HepG2 (cell line): ENCODE measurements around the gene FEM1B. TPM values are rescaled to one million over a fixed set of nuclear protein-coding genes. Genes with fewer than 3 reads are reported as not detected.
A peak's percentile ranks its signal among the peaks of the same experiment; 100 is the strongest.

Source experiments
- ATAC-seq: fragments of 200-7000 bp; cut with Tn5 transposase; 3 replicates; pipeline ENCODE4 v1.9.1; 2020; ENCODE audit warnings: mild to moderate bottlenecking, moderate library complexity
- BruUV-seq: library from RNA; stranded (reverse); fragments of 400-500 nt; replicated peaks from 2 replicates; lab custom pipeline; 2021; lab: Mats Ljungman, UMichigan
- CTCF ChIA-PET: fragments of 300-600 bp; formaldehyde crosslinking; extraction: SDS; loops from one replicate; lab custom pipeline; 2021; ENCODE audit warnings: low total read pairs, inconsistent platforms, low intra/inter-chr PET ratio; lab: Yijun Ruan, JAX
- POLR2A ChIA-PET: fragments of 350-600 bp; sonication (Branson Sonifier 250); formaldehyde crosslinking; loops from one replicate; lab custom pipeline; 2020; ENCODE audit warnings: antibody characterized with exemption, inconsistent platforms; lab: Yijun Ruan, JAX
- DNase-seq: peaks from one replicate; pipeline ENCODE4 v3.0.0-alpha.2; 2015; ENCODE audit warnings: low spot score
- FAIRE-seq: peaks from 3 replicates; lab custom pipeline; 2011; peaks lifted over from hg19 to GRCh38; lab: Jason Lieb, UNC
- H2AFZ ChIP-seq: one replicate; pipeline ENCODE4 v1.6.1; 2011; ENCODE audit warnings: low read length, inconsistent platforms
- H3K27ac ChIP-seq: fragments of 300-600 bp; 3 replicates; pipeline ENCODE4 v1.8.0; 2011; ENCODE audit warnings: mixed run types, mild to moderate bottlenecking, mixed read lengths, low read length, inconsistent platforms; ENCODE audit not compliant: insufficient read depth; ENCODE audit errors: extremely low read length
- H3K27me3 ChIP-seq, 2 experiments: fragments of 200-600 bp in 1 of 2; 2 replicates in 1 of 2; 3 replicates in 1 of 2; pipeline versions ENCODE4 v1.6.0 to v1.8.0; 2011; ENCODE audit warnings: low read length in 2 of 2, mild to moderate bottlenecking in 2 of 2, moderate library complexity in 2 of 2, inconsistent platforms in 1 of 2; ENCODE audit not compliant: insufficient read depth in 2 of 2, control insufficient read depth in 1 of 2
- H3K36me3 ChIP-seq, 2 experiments: fragments of 200-600 bp in 1 of 2; replicated peaks in 1 of 2; 2 replicates in 1 of 2; 3 replicates in 1 of 2; pipeline versions ENCODE4 v1.5.1 to v1.8.0; 2011; ENCODE audit warnings: low read length in 2 of 2, inconsistent platforms in 1 of 2; ENCODE audit not compliant: insufficient read depth in 2 of 2, control insufficient read depth in 1 of 2
- H3K4me1 ChIP-seq: 2 replicates; pipeline ENCODE4 v1.5.1; 2012; ENCODE audit warnings: low read length, inconsistent platforms; ENCODE audit not compliant: insufficient read depth
- H3K4me2 ChIP-seq: 2 replicates; pipeline ENCODE4 v1.6.0; 2011; ENCODE audit warnings: low read depth, low read length, inconsistent platforms
- H3K4me3 ChIP-seq, 3 experiments: fragments of 200-600 bp in 1 of 3; sonication (generic), shearing (Covaris generic) in 1 of 3; replicated peaks in 1 of 3; 2 replicates each; pipeline ENCODE4 v1.5.1; 2011 to 2016; ENCODE audit warnings: low read length in 3 of 3, inconsistent platforms in 2 of 3, low read depth in 2 of 3, mild to moderate bottlenecking in 2 of 3, control low read depth in 1 of 3, mixed read lengths in 1 of 3; ENCODE audit not compliant: insufficient read depth in 1 of 3
- H3K79me2 ChIP-seq: one replicate; pipeline ENCODE4 v1.6.1; 2011; ENCODE audit warnings: low read length, inconsistent platforms; ENCODE audit not compliant: insufficient read depth
- H3K9ac ChIP-seq: 2 replicates; pipeline ENCODE4 v1.6.0; 2011; ENCODE audit warnings: mild to moderate bottlenecking, low read depth, low read length, inconsistent platforms; ENCODE audit not compliant: insufficient read depth
- H3K9me3 ChIP-seq: 2 replicates; pipeline ENCODE4 v1.5.1; 2012; ENCODE audit warnings: mild to moderate bottlenecking, low read length
- H4K20me1 ChIP-seq: 2 replicates; pipeline ENCODE4 v1.6.0; 2011; ENCODE audit warnings: inconsistent platforms, mild to moderate bottlenecking, low read length, moderate library complexity; ENCODE audit not compliant: insufficient read depth
- ARID2 ChIP-seq: sonication (generic); formaldehyde crosslinking; IDR thresholded peaks from 2 replicates; pipeline ENCODE4 v1.8.1; 2022; ENCODE audit warnings: mild to moderate bottlenecking, missing genetic modification reagents, borderline replicate concordance
- IKZF1 ChIP-seq: fragments of 450-650 bp; IDR thresholded peaks from 2 replicates; pipeline ENCODE4 v1.7.1; 2016
- MAFF ChIP-seq: IDR thresholded peaks from 2 replicates; pipeline ENCODE4 v1.6.1; 2011; ENCODE audit warnings: low read depth, low read length, improper control_type of control experiment
- MAFK ChIP-seq, 2 experiments: IDR thresholded peaks in 1 of 2; conservative IDR thresholded peaks in 1 of 2; 2 replicates each; pipeline ENCODE4 v1.6.1; 2011; ENCODE audit warnings: improper control_type of control experiment in 2 of 2, low read length in 2 of 2
- ZFP36L1 ChIP-seq: sonication (generic); formaldehyde crosslinking; IDR thresholded peaks from 2 replicates; pipeline ENCODE4 v1.8.0; 2022; ENCODE audit warnings: mild to moderate bottlenecking, missing genetic modification reagents, moderate library complexity
- ZNF24 ChIP-seq: fragments of 450-650 bp; IDR thresholded peaks from 2 replicates; pipeline ENCODE4 v1.6.1; 2017; ENCODE audit warnings: antibody characterized with exemption, mild to moderate bottlenecking
- ZNF652 ChIP-seq: IDR thresholded peaks from 2 replicates; pipeline ENCODE4 v1.6.1; 2016; ENCODE audit warnings: low read depth, borderline replicate concordance
- WGBS: methylation state at CpG from one replicate; pipeline ENCODE4 v1.1.6; 2017; ENCODE audit warnings: low lambda C conversion rate; 5-methylcytosine and 5-hydroxymethylcytosine counted together
- in situ Hi-C: cut with HindIII; loops from 2 replicates; pipeline ENCODE4 v1.10.0; 2017; ENCODE audit warnings: low pct_unique_long_range_greater_than_20kb; ENCODE audit not compliant: extremely low pct_ligation_motif_present
- intact Hi-C: fragments of 100-400 bp; cut with micrococcal nuclease; formaldehyde crosslinking; loops from one replicate; pipeline ENCODE4 v1.10.0; 2022; ENCODE audit not compliant: unreplicated experiment
- polyA plus RNA-seq, 8 experiments: library from polyadenylated mRNA; depleted of rRNA in 3 of 8; stranded (reverse) in 7 of 8; unstranded in 1 of 8; fragments of >200 nt; fragmentation: Illumina TruSeq in 4 of 8; extraction: Trizol in 4 of 8; gene quantifications; 2 replicates each; pipeline versions ENCODE4 v1.2.1 to v1.2.3, GENCODE V29; 2011 to 2016; ENCODE audit warnings: low read depth in 4 of 8, missing spikeins in 1 of 8, mixed read lengths in 1 of 8; ENCODE audit not compliant: insufficient read depth in 1 of 8
- total RNA-seq, 5 experiments: library from RNA; depleted of rRNA; stranded (reverse); fragments of >200 nt; fragmentation: Illumina TruSeq; extraction: Trizol; gene quantifications; 2 replicates each; pipeline ENCODE4 v1.2.3, GENCODE V29; 2016; ENCODE audit warnings: low read depth in 1 of 5
- TF ChIP-seq, protein P1 (sequence below): IDR thresholded peaks from 2 replicates; pipeline ENCODE4 v1.6.1; 2018; ENCODE audit warnings: missing genetic modification reagents, mild to moderate bottlenecking, missing compliant biosample characterization
- TF ChIP-seq, protein P2 (sequence below): sonication (generic); formaldehyde crosslinking; IDR thresholded peaks from 2 replicates; pipeline ENCODE4 v1.4.0; 2020; ENCODE audit warnings: mild to moderate bottlenecking, missing genetic modification reagents

Gene FEM1B
- total and polyA plus RNA-seq, 2 of the 13 experiments (the other 11 are each of a cell fraction or from before 2014, with no cell fraction given), result 38.1 to 40.0 TPM

DNA sequence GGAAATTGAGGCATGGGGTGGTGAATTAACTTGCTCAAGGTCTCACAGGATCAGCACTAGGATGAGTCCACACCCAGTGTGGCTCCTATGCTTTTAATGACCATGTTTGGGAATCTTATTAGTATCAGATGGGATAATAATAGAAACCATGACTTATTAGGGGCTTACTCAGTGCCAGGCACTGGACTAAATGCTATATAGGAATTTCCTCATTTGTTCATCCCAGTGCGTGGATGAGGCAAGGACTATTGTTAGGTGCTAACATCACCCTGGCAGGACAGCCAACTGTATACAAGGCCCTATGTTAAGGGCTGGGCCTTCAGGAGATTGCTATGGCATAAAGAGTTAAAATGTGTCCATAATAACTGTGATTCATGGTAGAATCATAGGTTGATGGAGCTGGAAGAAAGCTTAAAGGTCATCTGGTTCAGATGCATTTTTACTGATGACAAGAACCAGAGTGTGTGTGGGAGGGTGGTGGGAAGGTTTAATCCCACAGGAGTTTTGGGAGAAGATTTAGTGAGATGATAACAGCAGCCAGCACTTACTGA lies 4.7 kb upstream of the FEM1B start:
- Histone ChIP-seq H3K9ac (no peak overlapping the region), H3K79me2 (no peaks in the 10 kb centered on the region), H3K4me3 (no peak overlapping the region), H4K20me1 (no peaks in the 10 kb centered on the region), H3K9me3 (no peaks in the 10 kb centered on the region), H3K27me3 (no peaks in the 10 kb centered on the region; a peak in 1 of 5 replicates), H3K4me1 (peaks cover 70% of the 10 kb centered on the region), H3K4me2 (no peak overlapping the region), H2AFZ (no peak overlapping the region), H3K36me3 (no peaks in the 10 kb centered on the region), H3K27ac (no peak overlapping the region)
- in situ Hi-C loops (no loop called here), intact Hi-C loops (no loop called here)
- 67% methylated on average over 1 of the region's 1 CpG for WGBS
- POLR2A ChIA-PET, result no interaction called here
- CTCF ChIA-PET, result no interaction called here
- no TSS peak for BruUV-seq
- ATAC-seq (no peak), DNase-seq (no peak), FAIRE-seq (no peak)
- peak; percentile 39; the same call in 1 of the 2 replicates for TF ChIP-seq ZNF652
- TF ChIP-seq ZFP36L1 (CRISPR knock-in tag), result no peak

DNA sequence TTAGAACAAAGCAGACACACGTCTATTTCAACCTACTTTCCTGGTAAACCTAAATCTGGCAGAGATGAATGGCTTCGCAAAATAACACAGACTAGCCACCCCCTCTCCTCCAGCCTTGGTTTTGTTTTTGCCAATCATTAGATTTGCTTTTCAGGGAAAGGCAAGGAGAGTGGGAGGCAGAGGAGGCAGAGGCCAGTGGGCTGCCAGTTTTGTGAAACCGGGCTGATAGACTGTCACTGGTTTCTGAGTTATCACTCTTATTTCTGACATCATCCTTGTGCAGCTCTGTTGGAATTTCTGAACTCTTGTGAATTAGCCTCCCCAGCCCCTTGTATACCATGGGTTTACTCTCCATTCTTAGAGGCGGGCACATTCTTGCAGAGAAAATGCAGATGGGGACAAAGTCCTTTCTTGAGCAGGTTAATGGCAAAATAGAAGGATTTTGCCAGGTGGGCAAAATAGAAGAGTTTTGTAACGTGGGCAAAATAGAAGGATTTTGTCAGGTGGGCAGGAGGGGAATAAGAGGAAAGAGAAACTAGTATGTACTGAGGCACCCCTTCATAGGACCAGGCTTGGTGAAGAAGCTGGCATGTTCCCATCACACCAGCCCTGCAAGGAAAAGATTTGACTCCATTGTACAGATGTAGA lies 3.2 kb upstream of the FEM1B start:
- Histone ChIP-seq H3K4me1 (peaks cover 66% of the 10 kb centered on the region), H2AFZ (no peak overlapping the region), H4K20me1 (peaks cover 6% of the 10 kb centered on the region), H3K4me3 (no peak overlapping the region), H3K36me3 (no peaks in the 10 kb centered on the region), H3K27me3 (no peaks in the 10 kb centered on the region; a peak in 1 of 5 replicates), H3K9me3 (no peaks in the 10 kb centered on the region), H3K79me2 (peaks cover 13% of the 10 kb centered on the region), H3K4me2 (peak overlapping the region; percentile 97; the same call in 1 of the 2 replicates), H3K9ac (no peak overlapping the region), H3K27ac (no peak overlapping the region)
- ATAC-seq (no peak), FAIRE-seq (no peak), DNase-seq (no peak)
- POLR2A ChIA-PET, result no interaction called here
- in situ Hi-C loops, result no loop called here
- CTCF ChIA-PET, result no interaction called here
- intact Hi-C loops, result no loop called here
- 35% methylated on average over 5 of the region's 5 CpGs for WGBS
- 0 out of 2 replicates have a peak, but pooled peaks have one; percentile 29 for TF ChIP-seq ARID2 (CRISPR knock-in tag)
- peak; percentile 41 to 53; a peak in 3 of 4 replicates for TF ChIP-seq MAFK (conservative IDR thresholded peaks at IDR 0.05 in 1 of 2, IDR thresholded peaks at IDR 0.05 in 1 of 2; ENCODE audit: low read length in 2 of 2)
- TF ChIP-seq ZNF24, result no peak
- TF ChIP-seq, protein P1, sequence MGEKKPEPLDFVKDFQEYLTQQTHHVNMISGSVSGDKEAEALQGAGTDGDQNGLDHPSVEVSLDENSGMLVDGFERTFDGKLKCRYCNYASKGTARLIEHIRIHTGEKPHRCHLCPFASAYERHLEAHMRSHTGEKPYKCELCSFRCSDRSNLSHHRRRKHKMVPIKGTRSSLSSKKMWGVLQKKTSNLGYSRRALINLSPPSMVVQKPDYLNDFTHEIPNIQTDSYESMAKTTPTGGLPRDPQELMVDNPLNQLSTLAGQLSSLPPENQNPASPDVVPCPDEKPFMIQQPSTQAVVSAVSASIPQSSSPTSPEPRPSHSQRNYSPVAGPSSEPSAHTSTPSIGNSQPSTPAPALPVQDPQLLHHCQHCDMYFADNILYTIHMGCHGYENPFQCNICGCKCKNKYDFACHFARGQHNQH (CRISPR knock-in tag), result no peak
- no peak for TF ChIP-seq IKZF1
- TF ChIP-seq MAFF, result peak; percentile 51; the same call in 1 of the 2 replicates
- TF ChIP-seq, protein P2, sequence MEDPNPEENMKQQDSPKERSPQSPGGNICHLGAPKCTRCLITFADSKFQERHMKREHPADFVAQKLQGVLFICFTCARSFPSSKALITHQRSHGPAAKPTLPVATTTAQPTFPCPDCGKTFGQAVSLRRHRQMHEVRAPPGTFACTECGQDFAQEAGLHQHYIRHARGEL, result no peak
- BruUV-seq, result no TSS peak
